ENCODE measurements around the gene TTL. TPM values are rescaled to one million over a fixed set of nuclear protein-coding genes. Genes with fewer than 3 reads are reported as not detected.
A peak's percentile ranks its signal among the peaks of the same experiment; 100 is the strongest.

The TTL gene
- total and polyA plus RNA-seq, 2 of the 13 experiments (the other 11 are each of a cell fraction or from before 2014, with no cell fraction given) = 19.0 to 59.8 TPM

GRCh38 chr2:112582314-112582746 is 100.4 kb downstream of the TTL start (continued):
- TF ChIP-seq PHF5A (CRISPR knock-in tag; IDR thresholded peaks at IDR 0.05; ENCODE audit: low read depth, unreplicated experiment) (no peak), PHF21A (CRISPR knock-in tag; IDR thresholded peaks at IDR 0.05) (no peak; the same call in 1 of the 2 replicates), RNF2 (conservative IDR thresholded peaks at IDR 0.05; ENCODE audit: low read depth) (no peak), GABPA (IDR thresholded peaks at IDR 0.05; ENCODE audit: low read depth, low read length) (no peak), GABPA (CRISPR knock-in tag; IDR thresholded peaks at IDR 0.05; ENCODE audit: low read depth) (peak; percentile 38; the same call in 1 of the 2 replicates), POLR2G (IDR thresholded peaks at IDR 0.05; ENCODE audit: low read depth, low read length) (no peak), SSRP1 (CRISPR knock-in tag; IDR thresholded peaks at IDR 0.05) (no peak), NR1H2 (CRISPR knock-in tag; IDR thresholded peaks at IDR 0.05; ENCODE audit: borderline replicate concordance, low read depth) (no peak), HMGA1 (CRISPR knock-in tag; conservative IDR thresholded peaks at IDR 0.05) (no peak), ZNF670 (CRISPR knock-in tag; IDR thresholded peaks at IDR 0.05; ENCODE audit: borderline replicate concordance) (no peak), CREB3 (CRISPR knock-in tag; IDR thresholded peaks at IDR 0.05) (no peak), ZNF160 (CRISPR knock-in tag; IDR thresholded peaks at IDR 0.05) (no peak), PRDM10 (CRISPR knock-in tag; IDR thresholded peaks at IDR 0.05; ENCODE audit: low read depth) (no peak), FOSL1 (CRISPR knock-in tag; IDR thresholded peaks at IDR 0.05; ENCODE audit: borderline replicate concordance) (no peak), ZNF441 (CRISPR knock-in tag; IDR thresholded peaks at IDR 0.05; ENCODE audit: borderline replicate concordance) (no peak), KDM5B (CRISPR knock-in tag; IDR thresholded peaks at IDR 0.05; ENCODE audit: borderline replicate concordance) (no peak), RAD21 (CRISPR knock-in tag; IDR thresholded peaks at IDR 0.05) (peak; percentile 44; the same call in 1 of the 2 replicates)
- TF ChIP-seq, protein P1, sequence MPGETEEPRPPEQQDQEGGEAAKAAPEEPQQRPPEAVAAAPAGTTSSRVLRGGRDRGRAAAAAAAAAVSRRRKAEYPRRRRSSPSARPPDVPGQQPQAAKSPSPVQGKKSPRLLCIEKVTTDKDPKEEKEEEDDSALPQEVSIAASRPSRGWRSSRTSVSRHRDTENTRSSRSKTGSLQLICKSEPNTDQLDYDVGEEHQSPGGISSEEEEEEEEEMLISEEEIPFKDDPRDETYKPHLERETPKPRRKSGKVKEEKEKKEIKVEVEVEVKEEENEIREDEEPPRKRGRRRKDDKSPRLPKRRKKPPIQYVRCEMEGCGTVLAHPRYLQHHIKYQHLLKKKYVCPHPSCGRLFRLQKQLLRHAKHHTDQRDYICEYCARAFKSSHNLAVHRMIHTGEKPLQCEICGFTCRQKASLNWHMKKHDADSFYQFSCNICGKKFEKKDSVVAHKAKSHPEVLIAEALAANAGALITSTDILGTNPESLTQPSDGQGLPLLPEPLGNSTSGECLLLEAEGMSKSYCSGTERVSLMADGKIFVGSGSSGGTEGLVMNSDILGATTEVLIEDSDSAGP (CRISPR knock-in tag; IDR thresholded peaks at IDR 0.05; ENCODE audit: borderline replicate concordance) = 0 out of 2 replicates have a peak, but pooled peaks have one; percentile 22
- TF ChIP-seq, protein P2, sequence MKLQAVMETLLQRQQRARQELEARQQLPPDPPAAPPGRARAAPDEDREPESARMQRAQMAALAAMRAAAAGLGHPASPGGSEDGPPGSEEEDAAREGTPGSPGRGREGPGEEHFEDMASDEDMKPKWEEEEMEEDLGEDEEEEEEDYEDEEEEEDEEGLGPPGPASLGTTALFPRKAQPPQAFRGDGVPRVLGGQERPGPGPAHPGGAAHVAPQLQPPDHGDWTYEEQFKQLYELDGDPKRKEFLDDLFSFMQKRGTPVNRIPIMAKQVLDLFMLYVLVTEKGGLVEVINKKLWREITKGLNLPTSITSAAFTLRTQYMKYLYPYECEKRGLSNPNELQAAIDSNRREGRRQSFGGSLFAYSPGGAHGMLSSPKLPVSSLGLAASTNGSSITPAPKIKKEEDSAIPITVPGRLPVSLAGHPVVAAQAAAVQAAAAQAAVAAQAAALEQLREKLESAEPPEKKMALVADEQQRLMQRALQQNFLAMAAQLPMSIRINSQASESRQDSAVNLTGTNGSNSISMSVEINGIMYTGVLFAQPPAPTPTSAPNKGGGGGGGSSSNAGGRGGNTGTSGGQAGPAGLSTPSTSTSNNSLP (IDR thresholded peaks at IDR 0.05; ENCODE audit: low read depth, low read length) = peak; percentile 96
- TF ChIP-seq, protein P3, sequence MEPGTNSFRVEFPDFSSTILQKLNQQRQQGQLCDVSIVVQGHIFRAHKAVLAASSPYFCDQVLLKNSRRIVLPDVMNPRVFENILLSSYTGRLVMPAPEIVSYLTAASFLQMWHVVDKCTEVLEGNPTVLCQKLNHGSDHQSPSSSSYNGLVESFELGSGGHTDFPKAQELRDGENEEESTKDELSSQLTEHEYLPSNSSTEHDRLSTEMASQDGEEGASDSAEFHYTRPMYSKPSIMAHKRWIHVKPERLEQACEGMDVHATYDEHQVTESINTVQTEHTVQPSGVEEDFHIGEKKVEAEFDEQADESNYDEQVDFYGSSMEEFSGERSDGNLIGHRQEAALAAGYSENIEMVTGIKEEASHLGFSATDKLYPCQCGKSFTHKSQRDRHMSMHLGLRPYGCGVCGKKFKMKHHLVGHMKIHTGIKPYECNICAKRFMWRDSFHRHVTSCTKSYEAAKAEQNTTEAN (CRISPR knock-in tag; conservative IDR thresholded peaks at IDR 0.05) = no peak
